ENCODE results near the gene HTR2C. TPM values are rescaled to one million over a fixed set of nuclear protein-coding genes. Genes with fewer than 3 reads are reported as not detected.

Gene HTR2C
- total and polyA plus RNA-seq, 2 experiments from 2014 or later, result 2.0 to 2.4 TPM

DNA sequence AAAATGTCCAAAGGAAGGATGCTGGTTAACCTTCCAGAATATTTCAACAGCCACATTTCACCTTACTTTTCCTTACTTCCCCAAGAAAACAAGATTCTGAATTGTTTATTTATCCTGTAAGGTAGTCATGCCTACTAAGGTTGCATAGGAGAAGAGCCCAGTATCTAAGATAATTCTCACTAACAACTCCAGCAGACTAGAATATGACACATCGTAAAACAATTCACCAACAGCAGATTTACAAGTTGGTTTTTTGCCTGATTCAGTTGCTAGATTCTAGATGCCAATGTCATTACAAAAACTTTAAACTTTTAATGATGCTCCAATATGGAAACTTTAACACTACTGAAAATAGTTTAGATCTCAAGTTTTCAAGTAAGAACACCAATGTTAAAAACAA is 257.2 kb downstream of the HTR2C start:
- Histone ChIP-seq H3K4me3 (no peak overlapping the region), H3F3A (replicated peaks; ENCODE audit: low read depth) (no peaks in the 10 kb centered on the region), H3K27ac (ENCODE audit: low read depth) (no peak overlapping the region), H2AFZ (no peak overlapping the region), H3K9me2 (ENCODE audit: insufficient read depth) (no peaks in the 10 kb centered on the region), H3K79me2 (replicated peaks; ENCODE audit: insufficient read depth) (no peaks in the 10 kb centered on the region), H4K20me1 (replicated peaks; ENCODE audit: insufficient read depth) (no peaks in the 10 kb centered on the region), H3K27me3 (ENCODE audit: insufficient read depth) (no peaks in the 10 kb centered on the region), H3K4me2 (no peak overlapping the region), H3K36me3 (ENCODE audit: insufficient read depth) (no peaks in the 10 kb centered on the region), H3K4me1 (ENCODE audit: insufficient read depth) (no peaks in the 10 kb centered on the region)
- ATAC-seq, result no peak
- peaks cover 4% of the 10 kb centered on the region; the same call in 1 of the 3 replicates for H3K9me3 Mint-ChIP-seq
- no peak overlapping the region for H3K4me3 Mint-ChIP-seq
- no peak for DNase-seq (ENCODE audit: low spot score)
- H3K27me3 Mint-ChIP-seq (ENCODE audit: insufficient read depth, low read depth, poor library complexity), result no peaks in the 10 kb centered on the region
- H3K4me1 Mint-ChIP-seq, result no peaks in the 10 kb centered on the region
- TF ChIP-seq NANOG (IDR thresholded peaks at IDR 0.05; ENCODE audit: borderline replicate concordance) (no peak), JUNB (IDR thresholded peaks at IDR 0.05; ENCODE audit: unreplicated experiment) (no peak), POLR2AphosphoS5 (IDR thresholded peaks at IDR 0.05; ENCODE audit: low read depth) (no peak), ZNF114 (CRISPR knock-in tag; IDR thresholded peaks at IDR 0.05) (no peak), ZNF331 (CRISPR knock-in tag; IDR thresholded peaks at IDR 0.05; ENCODE audit: low read depth) (no peak), EZH2 (IDR thresholded peaks at IDR 0.05; ENCODE audit: low read depth, unreplicated experiment) (no peak), EZH2phosphoT487 (IDR thresholded peaks at IDR 0.05; ENCODE audit: unreplicated experiment) (no peak), CREB1 (CRISPR knock-in tag; IDR thresholded peaks at IDR 0.05; ENCODE audit: low read depth) (no peak), STAT1 (IDR thresholded peaks at IDR 0.05; ENCODE audit: unreplicated experiment) (no peak)
- TF ChIP-seq, protein P1, sequence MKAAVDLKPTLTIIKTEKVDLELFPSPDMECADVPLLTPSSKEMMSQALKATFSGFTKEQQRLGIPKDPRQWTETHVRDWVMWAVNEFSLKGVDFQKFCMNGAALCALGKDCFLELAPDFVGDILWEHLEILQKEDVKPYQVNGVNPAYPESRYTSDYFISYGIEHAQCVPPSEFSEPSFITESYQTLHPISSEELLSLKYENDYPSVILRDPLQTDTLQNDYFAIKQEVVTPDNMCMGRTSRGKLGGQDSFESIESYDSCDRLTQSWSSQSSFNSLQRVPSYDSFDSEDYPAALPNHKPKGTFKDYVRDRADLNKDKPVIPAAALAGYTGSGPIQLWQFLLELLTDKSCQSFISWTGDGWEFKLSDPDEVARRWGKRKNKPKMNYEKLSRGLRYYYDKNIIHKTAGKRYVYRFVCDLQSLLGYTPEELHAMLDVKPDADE (IDR thresholded peaks at IDR 0.05), result no peak
- TF ChIP-seq, protein P2, sequence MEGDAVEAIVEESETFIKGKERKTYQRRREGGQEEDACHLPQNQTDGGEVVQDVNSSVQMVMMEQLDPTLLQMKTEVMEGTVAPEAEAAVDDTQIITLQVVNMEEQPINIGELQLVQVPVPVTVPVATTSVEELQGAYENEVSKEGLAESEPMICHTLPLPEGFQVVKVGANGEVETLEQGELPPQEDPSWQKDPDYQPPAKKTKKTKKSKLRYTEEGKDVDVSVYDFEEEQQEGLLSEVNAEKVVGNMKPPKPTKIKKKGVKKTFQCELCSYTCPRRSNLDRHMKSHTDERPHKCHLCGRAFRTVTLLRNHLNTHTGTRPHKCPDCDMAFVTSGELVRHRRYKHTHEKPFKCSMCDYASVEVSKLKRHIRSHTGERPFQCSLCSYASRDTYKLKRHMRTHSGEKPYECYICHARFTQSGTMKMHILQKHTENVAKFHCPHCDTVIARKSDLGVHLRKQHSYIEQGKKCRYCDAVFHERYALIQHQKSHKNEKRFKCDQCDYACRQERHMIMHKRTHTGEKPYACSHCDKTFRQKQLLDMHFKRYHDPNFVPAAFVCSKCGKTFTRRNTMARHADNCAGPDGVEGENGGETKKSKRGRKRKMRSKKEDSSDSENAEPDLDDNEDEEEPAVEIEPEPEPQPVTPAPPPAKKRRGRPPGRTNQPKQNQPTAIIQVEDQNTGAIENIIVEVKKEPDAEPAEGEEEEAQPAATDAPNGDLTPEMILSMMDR (conservative IDR thresholded peaks at IDR 0.05; ENCODE audit: low read depth in 2 of 2), result no peak
- TF ChIP-seq, protein P3, sequence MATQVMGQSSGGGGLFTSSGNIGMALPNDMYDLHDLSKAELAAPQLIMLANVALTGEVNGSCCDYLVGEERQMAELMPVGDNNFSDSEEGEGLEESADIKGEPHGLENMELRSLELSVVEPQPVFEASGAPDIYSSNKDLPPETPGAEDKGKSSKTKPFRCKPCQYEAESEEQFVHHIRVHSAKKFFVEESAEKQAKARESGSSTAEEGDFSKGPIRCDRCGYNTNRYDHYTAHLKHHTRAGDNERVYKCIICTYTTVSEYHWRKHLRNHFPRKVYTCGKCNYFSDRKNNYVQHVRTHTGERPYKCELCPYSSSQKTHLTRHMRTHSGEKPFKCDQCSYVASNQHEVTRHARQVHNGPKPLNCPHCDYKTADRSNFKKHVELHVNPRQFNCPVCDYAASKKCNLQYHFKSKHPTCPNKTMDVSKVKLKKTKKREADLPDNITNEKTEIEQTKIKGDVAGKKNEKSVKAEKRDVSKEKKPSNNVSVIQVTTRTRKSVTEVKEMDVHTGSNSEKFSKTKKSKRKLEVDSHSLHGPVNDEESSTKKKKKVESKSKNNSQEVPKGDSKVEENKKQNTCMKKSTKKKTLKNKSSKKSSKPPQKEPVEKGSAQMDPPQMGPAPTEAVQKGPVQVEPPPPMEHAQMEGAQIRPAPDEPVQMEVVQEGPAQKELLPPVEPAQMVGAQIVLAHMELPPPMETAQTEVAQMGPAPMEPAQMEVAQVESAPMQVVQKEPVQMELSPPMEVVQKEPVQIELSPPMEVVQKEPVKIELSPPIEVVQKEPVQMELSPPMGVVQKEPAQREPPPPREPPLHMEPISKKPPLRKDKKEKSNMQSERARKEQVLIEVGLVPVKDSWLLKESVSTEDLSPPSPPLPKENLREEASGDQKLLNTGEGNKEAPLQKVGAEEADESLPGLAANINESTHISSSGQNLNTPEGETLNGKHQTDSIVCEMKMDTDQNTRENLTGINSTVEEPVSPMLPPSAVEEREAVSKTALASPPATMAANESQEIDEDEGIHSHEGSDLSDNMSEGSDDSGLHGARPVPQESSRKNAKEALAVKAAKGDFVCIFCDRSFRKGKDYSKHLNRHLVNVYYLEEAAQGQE (IDR thresholded peaks at IDR 0.05; ENCODE audit: unreplicated experiment), result no peak
- TF ChIP-seq, protein P4, sequence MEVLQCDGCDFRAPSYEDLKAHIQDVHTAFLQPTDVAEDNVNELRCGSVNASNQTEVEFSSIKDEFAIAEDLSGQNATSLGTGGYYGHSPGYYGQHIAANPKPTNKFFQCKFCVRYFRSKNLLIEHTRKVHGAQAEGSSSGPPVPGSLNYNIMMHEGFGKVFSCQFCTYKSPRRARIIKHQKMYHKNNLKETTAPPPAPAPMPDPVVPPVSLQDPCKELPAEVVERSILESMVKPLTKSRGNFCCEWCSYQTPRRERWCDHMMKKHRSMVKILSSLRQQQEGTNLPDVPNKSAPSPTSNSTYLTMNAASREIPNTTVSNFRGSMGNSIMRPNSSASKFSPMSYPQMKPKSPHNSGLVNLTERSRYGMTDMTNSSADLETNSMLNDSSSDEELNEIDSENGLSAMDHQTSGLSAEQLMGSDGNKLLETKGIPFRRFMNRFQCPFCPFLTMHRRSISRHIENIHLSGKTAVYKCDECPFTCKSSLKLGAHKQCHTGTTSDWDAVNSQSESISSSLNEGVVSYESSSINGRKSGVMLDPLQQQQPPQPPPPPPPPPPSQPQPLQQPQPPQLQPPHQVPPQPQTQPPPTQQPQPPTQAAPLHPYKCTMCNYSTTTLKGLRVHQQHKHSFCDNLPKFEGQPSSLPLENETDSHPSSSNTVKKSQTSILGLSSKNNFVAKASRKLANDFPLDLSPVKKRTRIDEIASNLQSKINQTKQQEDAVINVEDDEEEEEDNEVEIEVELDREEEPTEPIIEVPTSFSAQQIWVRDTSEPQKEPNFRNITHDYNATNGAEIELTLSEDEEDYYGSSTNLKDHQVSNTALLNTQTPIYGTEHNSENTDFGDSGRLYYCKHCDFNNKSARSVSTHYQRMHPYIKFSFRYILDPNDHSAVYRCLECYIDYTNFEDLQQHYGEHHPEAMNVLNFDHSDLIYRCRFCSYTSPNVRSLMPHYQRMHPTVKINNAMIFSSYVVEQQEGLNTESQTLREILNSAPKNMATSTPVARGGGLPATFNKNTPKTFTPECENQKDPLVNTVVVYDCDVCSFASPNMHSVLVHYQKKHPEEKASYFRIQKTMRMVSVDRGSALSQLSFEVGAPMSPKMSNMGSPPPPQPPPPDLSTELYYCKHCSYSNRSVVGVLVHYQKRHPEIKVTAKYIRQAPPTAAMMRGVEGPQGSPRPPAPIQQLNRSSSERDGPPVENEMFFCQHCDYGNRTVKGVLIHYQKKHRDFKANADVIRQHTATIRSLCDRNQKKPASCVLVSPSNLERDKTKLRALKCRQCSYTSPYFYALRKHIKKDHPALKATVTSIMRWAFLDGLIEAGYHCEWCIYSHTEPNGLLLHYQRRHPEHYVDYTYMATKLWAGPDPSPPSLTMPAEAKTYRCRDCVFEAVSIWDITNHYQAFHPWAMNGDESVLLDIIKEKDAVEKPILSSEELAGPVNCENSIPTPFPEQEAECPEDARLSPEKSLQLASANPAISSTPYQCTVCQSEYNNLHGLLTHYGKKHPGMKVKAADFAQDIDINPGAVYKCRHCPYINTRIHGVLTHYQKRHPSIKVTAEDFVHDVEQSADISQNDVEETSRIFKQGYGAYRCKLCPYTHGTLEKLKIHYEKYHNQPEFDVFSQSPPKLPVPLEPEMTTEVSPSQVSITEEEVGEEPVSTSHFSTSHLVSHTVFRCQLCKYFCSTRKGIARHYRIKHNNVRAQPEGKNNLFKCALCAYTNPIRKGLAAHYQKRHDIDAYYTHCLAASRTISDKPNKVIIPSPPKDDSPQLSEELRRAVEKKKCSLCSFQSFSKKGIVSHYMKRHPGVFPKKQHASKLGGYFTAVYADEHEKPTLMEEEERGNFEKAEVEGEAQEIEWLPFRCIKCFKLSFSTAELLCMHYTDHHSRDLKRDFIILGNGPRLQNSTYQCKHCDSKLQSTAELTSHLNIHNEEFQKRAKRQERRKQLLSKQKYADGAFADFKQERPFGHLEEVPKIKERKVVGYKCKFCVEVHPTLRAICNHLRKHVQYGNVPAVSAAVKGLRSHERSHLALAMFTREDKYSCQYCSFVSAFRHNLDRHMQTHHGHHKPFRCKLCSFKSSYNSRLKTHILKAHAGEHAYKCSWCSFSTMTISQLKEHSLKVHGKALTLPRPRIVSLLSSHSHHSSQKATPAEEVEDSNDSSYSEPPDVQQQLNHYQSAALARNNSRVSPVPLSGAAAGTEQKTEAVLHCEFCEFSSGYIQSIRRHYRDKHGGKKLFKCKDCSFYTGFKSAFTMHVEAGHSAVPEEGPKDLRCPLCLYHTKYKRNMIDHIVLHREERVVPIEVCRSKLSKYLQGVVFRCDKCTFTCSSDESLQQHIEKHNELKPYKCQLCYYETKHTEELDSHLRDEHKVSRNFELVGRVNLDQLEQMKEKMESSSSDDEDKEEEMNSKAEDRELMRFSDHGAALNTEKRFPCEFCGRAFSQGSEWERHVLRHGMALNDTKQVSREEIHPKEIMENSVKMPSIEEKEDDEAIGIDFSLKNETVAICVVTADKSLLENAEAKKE (CRISPR knock-in tag; IDR thresholded peaks at IDR 0.05), result no peak
- peaks cover 5% of the 10 kb centered on the region; the same call in 2 of the 3 replicates for H3K36me3 Mint-ChIP-seq (ENCODE audit: low read depth)
- no peak overlapping the region for H3K27ac Mint-ChIP-seq
